Ovary (tissue), 9 donors: ENCODE measurements around the gene ZNF76. TPM values are rescaled to one million over a fixed set of nuclear protein-coding genes. Genes with fewer than 3 reads are reported as not detected.
A peak's percentile ranks its signal among the peaks of the same experiment; 100 is the strongest.

ENCODE experiments used
- DNase-seq, 5 donors: peaks; one replicate each; pipeline ENCODE4 v3.0.0-alpha.2; 2019 to 2020
- H3K27ac ChIP-seq, 2 donors: fragments of 200-600 bp; one replicate each; pipeline versions ENCODE4 v1.5.1 to v1.8.0; 2019 to 2022
- H3K27me3 ChIP-seq: fragments of 200-600 bp; one replicate; pipeline ENCODE4 v1.8.0; 2022
- H3K36me3 ChIP-seq: fragments of 200-600 bp; sonication (generic); one replicate; pipeline ENCODE4 v1.5.1; 2019
- H3K4me1 ChIP-seq: one replicate; pipeline ENCODE4 v1.8.1; 2013; ENCODE audit warnings: mild to moderate bottlenecking, moderate library complexity; ENCODE audit not compliant: insufficient read depth
- H3K4me3 ChIP-seq: fragments of 200-600 bp; sonication (generic); one replicate; pipeline ENCODE4 v1.5.1; 2017
- H3K9me3 ChIP-seq, 2 donors: fragments of 200-600 bp in 1 of 2; sonication (generic) in 1 of 2; one replicate each; pipeline versions ENCODE4 v1.5.1 to v1.8.1; 2013 to 2019; ENCODE audit warnings: mild to moderate bottlenecking in 1 of 2, moderate library complexity in 1 of 2
- CTCF ChIP-seq, 3 donors: fragments of 450-650 bp in 2 of 3; fragments of 200-600 bp in 1 of 3; IDR thresholded peaks; one replicate each; pipeline versions ENCODE4 v1.5.1 to v1.8.0; 2016 to 2022; ENCODE audit warnings: antibody characterized with exemption in 3 of 3, mild to moderate bottlenecking in 1 of 3
- EP300 ChIP-seq: sonication (generic); formaldehyde crosslinking; IDR thresholded peaks from one replicate; pipeline ENCODE4 v1.6.1; 2017; ENCODE audit warnings: antibody characterized with exemption
- POLR2A ChIP-seq: fragments of 450-650 bp; IDR thresholded peaks from one replicate; pipeline ENCODE4 v1.6.1; 2017; ENCODE audit warnings: antibody characterized with exemption, mild to moderate bottlenecking, moderate library complexity
- WGBS, 3 donors: extraction: QIAGEN DNeasy Blood & Tissue Kit in 1 of 3; methylation state at CpG; one replicate each; pipeline versions ENCODE4 v1.1.5 to v1.1.7; 2013 to 2017; 5-methylcytosine and 5-hydroxymethylcytosine counted together
- intact Hi-C, 4 donors: fragments of 100-400 bp; cut with DNase I; formaldehyde crosslinking; loops; one replicate each; pipeline versions ENCODE4 v1.11.0 to v1.15.1; 2022 to 2023
- polyA plus RNA-seq, 2 donors: library from polyadenylated mRNA; stranded (reverse); fragments of 200-250 nt in 1 of 2; fragments of 350-450 nt in 1 of 2; fragmentation: Illumina TruSeq in 1 of 2; extraction: RNeasy Lipid Tissue Mini Kit (QIAGEN cat#74804) in 1 of 2; gene quantifications; one replicate each; pipeline ENCODE4 v1.2.3, GENCODE V29; 2013 to 2014
- total RNA-seq, 7 donors: library from RNA; depleted of rRNA in 2 of 7; stranded (reverse); fragments of >200 nt in 2 of 7; fragmentation: NEBNext Ultra II Directional in 3 of 7; extraction: Animal tissue kit (Norgen Biotek cat#: 25700) in 3 of 7; gene quantifications; one replicate each; pipeline versions ENCODE4 v1.1.0 to v1.2.4, GENCODE V29; 2016 to 2023
- donor health status: DM: no; HTN: no; CAD: no; lungs with moderate emphysema.
- donor health status: DM: no; HTN: no; CAD: no.
- donor health status: Bipolar disorder and iron deficiency.
- donor health status: DM: yes; HTN: yes; CAD: no.
- donor health status: DM: no; HTN: no; CAD: no.
- donor health status: DM: yes; HTN: yes; CAD: no.

Gene ZNF76
- total and polyA plus RNA-seq, 9 donors, result 17.0 to 55.0 (median 42.8) TPM

GRCh38 chr6:35341557-35341956 is 82.0 kb downstream of the ZNF76 start:
- Histone ChIP-seq H3K4me3 (no peak overlapping the region), H3K9me3 (no peaks in the 10 kb centered on the region), H3K4me1 (peaks cover 2% of the 10 kb centered on the region), H3K27ac (no peak overlapping the region), H3K27me3 (no peaks in the 10 kb centered on the region), H3K36me3 (no peaks in the 10 kb centered on the region)
- no peak for TF ChIP-seq CTCF (IDR thresholded peaks at IDR 0.05)
- TF ChIP-seq EP300, result no peak
- TF ChIP-seq POLR2A, result no peak
- DNase-seq, result no peak
- intact Hi-C loops, result loop anchor here in 3 of 4 donors (5.0 to 10.0 kb wide), 2 partner anchors 73 to 126 kb away; partner anchors contain the start of gene RPL10A (in 1 of the 3)
- 83 to 89% (median 87%) methylated on average over 13 of the region's 13 CpGs for WGBS, 3 donors

GRCh38 chr6:35342258-35343091 is 82.9 kb downstream of the ZNF76 start, which contains the start of gene PPARD:
Gene PPARD (plus strand): TSS chr6:35342558. CDS start chr6:35411088, 68,530 bp downstream.
- WGBS, 3 donors, result 0% methylated on average over 71 to 77 of the region's 77 CpGs
- H3K4me1 ChIP-seq, result peaks cover 2% of the 10 kb centered on the region
- intact Hi-C loops, result loop anchor here (1.0 to 10.0 kb wide), 6 partner anchors 72 to 125 kb away; partner anchors contain the start of gene RPL10A (in 1 of the 4)

GRCh38 chr6:35343092-35343834 is 83.7 kb downstream of the ZNF76 start:
- Histone ChIP-seq H3K4me1 (peaks cover 2% of the 10 kb centered on the region), H3K4me3 (peak overlapping the region; percentile 67), H3K36me3 (no peaks in the 10 kb centered on the region), H3K27me3 (no peaks in the 10 kb centered on the region), H3K9me3 (no peaks in the 10 kb centered on the region), H3K27ac (peak overlapping the region; percentile 88 to 93)
- intact Hi-C loops, result loop anchor here (2.0 to 10.0 kb wide), 5 partner anchors 72 to 124 kb away; partner anchors contain the start of gene RPL10A (in 1 of the 4)
- WGBS, 3 donors, result 1 to 5% (median 3%) methylated on average over 13 of the region's 13 CpGs
- DNase-seq, result peak; percentile 53 to 78 (median 72)
- TF ChIP-seq POLR2A (no peak), EP300 (no peak), CTCF (IDR thresholded peaks at IDR 0.05) (no peak)

More at GRCh38 chr6:35342258-35343091, 82.9 kb downstream of the ZNF76 start, which contains the start of gene PPARD:
- Histone ChIP-seq H3K4me3 (peak within 1 kb of the TSS; percentile 67), H3K27ac (peak within 1 kb of the TSS; percentile 88 to 93), H3K27me3 (no peaks in the 10 kb centered on the region), H3K36me3 (no peaks in the 10 kb centered on the region), H3K9me3 (no peaks in the 10 kb centered on the region)
- TF ChIP-seq CTCF (IDR thresholded peaks at IDR 0.05), result peak; percentile 97 to 100 (median 99)
- peak; percentile 86 for TF ChIP-seq POLR2A
- no peak for TF ChIP-seq EP300
- DNase-seq, result peak; percentile 98 to 99 (median 99)

GRCh38 chr6:35343835-35344550 is 84.5 kb downstream of the ZNF76 start:
- H3K4me1 ChIP-seq, result peaks cover 2% of the 10 kb centered on the region
- TF ChIP-seq POLR2A, result no peak
- no peak for TF ChIP-seq CTCF (IDR thresholded peaks at IDR 0.05)
- TF ChIP-seq EP300, result no peak
- intact Hi-C loops, result loop anchor here (2.0 to 10.0 kb wide), 5 partner anchors 71 to 123 kb away; partner anchors contain the start of gene RPL10A (in 1 of the 4)
- H3K27me3 ChIP-seq, result no peaks in the 10 kb centered on the region
- DNase-seq, result no peak
- WGBS, 3 donors, result 53 to 65% (median 64%) methylated on average over 6 of the region's 6 CpGs
- H3K36me3 ChIP-seq, result no peaks in the 10 kb centered on the region
- peak overlapping the region; percentile 67 for H3K4me3 ChIP-seq
- H3K27ac ChIP-seq, result peak overlapping the region; percentile 88 to 93
- H3K9me3 ChIP-seq, result no peaks in the 10 kb centered on the region
